Measurements from ENCODE around the gene FARSB.

FARSB gene

GRCh38 chr2:222690564-222691200 is 34.8 kb upstream of the FARSB start:
- TF ChIP-seq CTCF (IDR thresholded peaks at IDR 0.05; ENCODE audit: low read depth, low read length), result peak; percentile 100

GRCh38 chr2:222689322-222689721 is 33.4 kb upstream of the FARSB start:
- H3K4me3 ChIP-seq (ENCODE audit: low read depth, low read length), result no peak overlapping the region
- TF ChIP-seq CTCF (IDR thresholded peaks at IDR 0.05; ENCODE audit: low read depth, low read length), result no peak

More at GRCh38 chr2:222690564-222691200, 34.8 kb upstream of the FARSB start:
- no peak overlapping the region for H3K4me3 ChIP-seq (ENCODE audit: low read depth, low read length)

- no peak overlapping the region for H3K4me3 ChIP-seq (ENCODE audit: low read depth, low read length)
- no peak for TF ChIP-seq CTCF (IDR thresholded peaks at IDR 0.05; ENCODE audit: low read depth, low read length)
Observed at GRCh38 chr2:222688917-222689316, 33.0 kb upstream of the FARSB start.

GRCh38 chr2:222686086-222686750 is 30.3 kb upstream of the FARSB start:
- no peak for TF ChIP-seq CTCF (IDR thresholded peaks at IDR 0.05; ENCODE audit: low read depth, low read length)
- no peak overlapping the region for H3K4me3 ChIP-seq (ENCODE audit: low read depth, low read length)

- TF ChIP-seq CTCF (IDR thresholded peaks at IDR 0.05; ENCODE audit: low read depth, low read length), result no peak
- H3K4me3 ChIP-seq (ENCODE audit: low read depth, low read length), result no peak overlapping the region
Observed at GRCh38 chr2:222683805-222684204, 27.9 kb upstream of the FARSB start.

- no peak overlapping the region for H3K4me3 ChIP-seq (ENCODE audit: low read depth, low read length)
- 0 out of 2 replicates have a peak, but pooled peaks have one; percentile 11 for TF ChIP-seq CTCF (IDR thresholded peaks at IDR 0.05; ENCODE audit: low read depth, low read length)
Observed at GRCh38 chr2:222677981-222678380, 22.1 kb upstream of the FARSB start.

- no peak overlapping the region for H3K4me3 ChIP-seq (ENCODE audit: low read depth, low read length)
- TF ChIP-seq CTCF (IDR thresholded peaks at IDR 0.05; ENCODE audit: low read depth, low read length), result no peak
Observed at GRCh38 chr2:222673883-222674282, 18.0 kb upstream of the FARSB start.

All from WI38 (cell line).